ENCODE data around the gene CCDC68.

The CCDC68 gene

GRCh38 chr18:54852780-54853675 is 106.2 kb downstream of the CCDC68 start:
- Mint-ChIP-seq H3K4me1 (no peaks in the 10 kb centered on the region), H3K27ac (no peak overlapping the region), H3K9me3 (no peaks in the 10 kb centered on the region), H3K36me3 (ENCODE audit: low read depth) (no peaks in the 10 kb centered on the region), H3K4me3 (no peak overlapping the region), H3K27me3 (ENCODE audit: low read depth) (no peaks in the 10 kb centered on the region)
- TF ChIP-seq CTCF (IDR thresholded peaks at IDR 0.05; ENCODE audit: unreplicated experiment in 3 of 3), result no peak
